ENCODE results near the gene LHFPL6.

The LHFPL6 gene

GRCh38 chr13:39577203-39577602 is 25.8 kb downstream of the LHFPL6 start:
- no peak overlapping the region for H3K4me3 ChIP-seq (replicated peaks in 1 of 2; ENCODE audit: low read depth in 2 of 2, low read length in 2 of 2)
- no peak for TF ChIP-seq CTCF (IDR thresholded peaks at IDR 0.05; ENCODE audit: low read depth, low read length)
- no peak for DNase-seq (ENCODE audit: low read depth in 2 of 2)

GRCh38 chr13:39575641-39576238 is 27.3 kb downstream of the LHFPL6 start:
- TF ChIP-seq CTCF (IDR thresholded peaks at IDR 0.05; ENCODE audit: low read depth, low read length) = no peak
- H3K4me3 ChIP-seq (replicated peaks in 1 of 2; ENCODE audit: low read depth in 2 of 2, low read length in 2 of 2) = no peak overlapping the region
- DNase-seq (ENCODE audit: low read depth in 2 of 2) = no peak

GRCh38 chr13:39571502-39572092 is 31.4 kb downstream of the LHFPL6 start:
- no peak overlapping the region for H3K4me3 ChIP-seq (replicated peaks in 1 of 2; ENCODE audit: low read depth in 2 of 2, low read length in 2 of 2)
- TF ChIP-seq CTCF (IDR thresholded peaks at IDR 0.05; ENCODE audit: low read depth, low read length) = no peak
- DNase-seq (ENCODE audit: low read depth in 2 of 2) = no peak

DNA sequence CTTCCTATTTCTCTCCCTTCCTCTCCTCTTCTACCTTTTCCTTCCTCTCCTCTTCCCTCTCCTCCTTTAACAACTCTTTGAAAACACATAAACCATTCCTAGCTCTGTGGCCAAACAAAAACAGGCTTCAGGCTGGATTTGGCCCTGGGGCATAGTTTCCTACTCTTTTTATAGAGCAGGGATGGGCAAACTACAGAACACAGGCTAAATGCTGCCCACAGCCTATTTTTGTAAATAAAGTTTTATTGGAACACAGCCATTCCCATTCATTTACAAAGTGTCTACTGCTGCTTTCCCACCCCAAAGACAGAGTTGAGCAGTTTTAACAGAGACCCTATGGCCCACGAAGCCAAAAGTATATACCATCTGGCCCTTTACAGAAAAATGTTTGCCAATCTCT is 35.4 kb downstream of the LHFPL6 start:
- DNase-seq (ENCODE audit: low read depth in 2 of 2) = no peak
- TF ChIP-seq CTCF (IDR thresholded peaks at IDR 0.05; ENCODE audit: low read depth, low read length) = no peak
- H3K4me3 ChIP-seq (replicated peaks in 1 of 2; ENCODE audit: low read depth in 2 of 2, low read length in 2 of 2) = no peak overlapping the region

- no peak for TF ChIP-seq CTCF (IDR thresholded peaks at IDR 0.05; ENCODE audit: low read depth, low read length)
- DNase-seq (ENCODE audit: low read depth in 2 of 2) = no peak
- H3K4me3 ChIP-seq (replicated peaks in 1 of 2; ENCODE audit: low read depth in 2 of 2, low read length in 2 of 2) = no peak overlapping the region
Observed at GRCh38 chr13:39566216-39566869, 36.6 kb downstream of the LHFPL6 start.

- no peak for TF ChIP-seq CTCF (IDR thresholded peaks at IDR 0.05; ENCODE audit: low read depth, low read length)
- peak; percentile 92 to 94 for DNase-seq (ENCODE audit: low read depth in 2 of 2)
- peak overlapping the region in 1 of 2 donors; percentile 9 for H3K4me3 ChIP-seq (replicated peaks in 1 of 2; ENCODE audit: low read depth in 2 of 2, low read length in 2 of 2)
Observed at GRCh38 chr13:39565036-39565949, 37.7 kb downstream of the LHFPL6 start.
